ENCODE results near the gene GOLGA5.

The GOLGA5 gene

GRCh38 chr14:92877757-92878431 lies 83.8 kb downstream of the GOLGA5 start:
- Mint-ChIP-seq H3K27ac (no peak overlapping the region), H3K4me3 (no peak overlapping the region), H3K9me3 (no peaks in the 10 kb centered on the region), H3K36me3 (no peaks in the 10 kb centered on the region), H3K27me3 (peaks cover 11% of the 10 kb centered on the region), H3K4me1 (no peaks in the 10 kb centered on the region)

GRCh38 chr14:92880351-92880750 lies 86.2 kb downstream of the GOLGA5 start:
- no peaks in the 10 kb centered on the region for H3K36me3 Mint-ChIP-seq

GRCh38 chr14:92880851-92881250 lies 86.7 kb downstream of the GOLGA5 start:
- Mint-ChIP-seq H3K4me1 (no peaks in the 10 kb centered on the region), H3K9me3 (no peaks in the 10 kb centered on the region), H3K27me3 (peaks cover 13% of the 10 kb centered on the region), H3K4me3 (no peak overlapping the region), H3K27ac (no peak overlapping the region), H3K36me3 (no peaks in the 10 kb centered on the region)

More at GRCh38 chr14:92880351-92880750, 86.2 kb downstream of the GOLGA5 start:
- no peaks in the 10 kb centered on the region for H3K9me3 Mint-ChIP-seq
- H3K4me3 Mint-ChIP-seq: no peak overlapping the region
- no peak overlapping the region for H3K27ac Mint-ChIP-seq
- peaks cover 13% of the 10 kb centered on the region for H3K27me3 Mint-ChIP-seq
- H3K4me1 Mint-ChIP-seq: no peaks in the 10 kb centered on the region

GRCh38 chr14:92883066-92883465 lies 89.0 kb downstream of the GOLGA5 start:
- Mint-ChIP-seq H3K9me3 (no peaks in the 10 kb centered on the region), H3K27me3 (peaks cover 12% of the 10 kb centered on the region), H3K36me3 (no peaks in the 10 kb centered on the region), H3K27ac (no peak overlapping the region), H3K4me3 (no peak overlapping the region), H3K4me1 (no peaks in the 10 kb centered on the region)

GRCh38 chr14:92884410-92884809 lies 90.3 kb downstream of the GOLGA5 start:
- Mint-ChIP-seq H3K9me3 (no peaks in the 10 kb centered on the region), H3K27me3 (peaks cover 9% of the 10 kb centered on the region), H3K36me3 (no peaks in the 10 kb centered on the region), H3K27ac (no peak overlapping the region), H3K4me1 (no peaks in the 10 kb centered on the region), H3K4me3 (no peak overlapping the region)

GRCh38 chr14:92885279-92886061 lies 91.4 kb downstream of the GOLGA5 start:
- no peak overlapping the region for H3K4me3 Mint-ChIP-seq
- H3K9me3 Mint-ChIP-seq: no peaks in the 10 kb centered on the region
- no peak overlapping the region for H3K27ac Mint-ChIP-seq
- peaks cover 6% of the 10 kb centered on the region for H3K27me3 Mint-ChIP-seq
- no peaks in the 10 kb centered on the region for H3K4me1 Mint-ChIP-seq
- no peaks in the 10 kb centered on the region for H3K36me3 Mint-ChIP-seq

GRCh38 chr14:92886337-92886736 lies 92.2 kb downstream of the GOLGA5 start:
- Mint-ChIP-seq H3K27me3 (peaks cover 2% of the 10 kb centered on the region), H3K4me1 (no peaks in the 10 kb centered on the region), H3K27ac (no peak overlapping the region), H3K36me3 (no peaks in the 10 kb centered on the region), H3K4me3 (no peak overlapping the region), H3K9me3 (no peaks in the 10 kb centered on the region)

GRCh38 chr14:92887157-92887556 lies 93.1 kb downstream of the GOLGA5 start:
- H3K27me3 Mint-ChIP-seq: peaks cover 2% of the 10 kb centered on the region
- H3K27ac Mint-ChIP-seq: no peak overlapping the region
- no peak overlapping the region for H3K4me3 Mint-ChIP-seq
- H3K36me3 Mint-ChIP-seq: no peaks in the 10 kb centered on the region
- no peaks in the 10 kb centered on the region for H3K9me3 Mint-ChIP-seq
- H3K4me1 Mint-ChIP-seq: no peaks in the 10 kb centered on the region

GRCh38 chr14:92888896-92889295 lies 94.8 kb downstream of the GOLGA5 start:
- H3K4me3 Mint-ChIP-seq: no peak overlapping the region
- H3K36me3 Mint-ChIP-seq: no peaks in the 10 kb centered on the region
- H3K27ac Mint-ChIP-seq: no peak overlapping the region
- peaks cover 2% of the 10 kb centered on the region for H3K27me3 Mint-ChIP-seq
- peaks cover 9% of the 10 kb centered on the region for H3K9me3 Mint-ChIP-seq
- peaks cover 12% of the 10 kb centered on the region for H3K4me1 Mint-ChIP-seq

All from activated naive CD4-positive, alpha-beta T cell treated with anti-CD3 and anti-CD28 coated beads, Interleukin-2, amount 50 U/mL, for 24 hours (primary cell).